CD4-positive, CD25-positive, alpha-beta regulatory T cell (primary cell): Measurements from ENCODE around the gene ADAMTSL3. TPM values are rescaled to one million over a fixed set of nuclear protein-coding genes. Genes with fewer than 3 reads are reported as not detected.
"Not testable (repeated sequence)": the region's sequence is repeated elsewhere in the genome, so short reads cannot be mapped to it uniquely, and the experiment has no call there.

Experiments
- ATAC-seq, 2 donors: fragments of 150-1000 bp; cut with Tn5 transposase; one replicate each; pipeline ENCODE4 v1.10.0; 2021; ENCODE audit warnings: low read depth in 2 of 2, moderate number of reproducible peaks in 2 of 2, moderate library complexity in 1 of 2
- DNase-seq, 3 donors: peaks; one replicate each; pipeline versions ENCODE4 v3.0.0 to v3.0.0-alpha.2; 2012 to 2022; ENCODE audit warnings: mixed read lengths in 1 of 3
- H3K27ac ChIP-seq: one replicate; pipeline ENCODE4 v1.7.0; 2013; ENCODE audit warnings: mild to moderate bottlenecking, low read length; ENCODE audit not compliant: insufficient read depth, poor library complexity, severe bottlenecking
- H3K27me3 ChIP-seq: one replicate; pipeline ENCODE4 v1.7.0; 2013; ENCODE audit warnings: low read length; ENCODE audit not compliant: control insufficient read depth, insufficient read depth
- H3K36me3 ChIP-seq: one replicate; pipeline ENCODE4 v1.7.0; 2013; ENCODE audit warnings: mild to moderate bottlenecking, low read length, moderate library complexity; ENCODE audit not compliant: control insufficient read depth, insufficient read depth
- H3K4me1 ChIP-seq: 2 replicates; pipeline ENCODE4 v1.7.0; 2013; ENCODE audit warnings: mild to moderate bottlenecking, low read length; ENCODE audit not compliant: insufficient read depth, control insufficient read depth, poor library complexity, severe bottlenecking
- H3K4me3 ChIP-seq: one replicate; pipeline ENCODE4 v1.7.0; 2013; ENCODE audit warnings: low read depth, mild to moderate bottlenecking, low read length, moderate library complexity
- H3K9me3 ChIP-seq, 2 experiments: 1 replicate in 1 of 2; 2 replicates in 1 of 2; pipeline ENCODE4 v1.7.0; 2013; ENCODE audit warnings: low read length in 2 of 2, mild to moderate bottlenecking in 1 of 2, moderate library complexity in 1 of 2; ENCODE audit not compliant: control insufficient read depth in 2 of 2
- H3K27ac Mint-ChIP-seq, 3 donors: one replicate each; pipeline ENCODE4 v1.8.0; 2020 to 2022; ENCODE audit warnings: mild to moderate bottlenecking in 3 of 3, mixed read lengths in 3 of 3, moderate library complexity in 2 of 3
- H3K27me3 Mint-ChIP-seq: one replicate; pipeline ENCODE4 v1.8.0; 2022; ENCODE audit warnings: mild to moderate bottlenecking, mixed read lengths
- H3K36me3 Mint-ChIP-seq: one replicate; pipeline ENCODE4 v1.8.0; 2020; ENCODE audit warnings: mixed read lengths
- H3K4me1 Mint-ChIP-seq, 4 donors: one replicate each; pipeline ENCODE4 v1.8.0; 2020 to 2022; ENCODE audit warnings: mixed read lengths in 4 of 4, mild to moderate bottlenecking in 1 of 4
- H3K4me3 Mint-ChIP-seq, 4 donors: one replicate each; pipeline ENCODE4 v1.8.0; 2020 to 2022; ENCODE audit warnings: mild to moderate bottlenecking in 4 of 4, mixed read lengths in 4 of 4, moderate library complexity in 3 of 4
- H3K9me3 Mint-ChIP-seq, 7 donors: one replicate each; pipeline ENCODE4 v1.8.0; 2020 to 2022; ENCODE audit warnings: mixed read lengths in 7 of 7, mild to moderate bottlenecking in 3 of 7, moderate library complexity in 2 of 7
- polyA plus RNA-seq, 4 donors: library from polyadenylated mRNA; unstranded; fragments of 300-500 nt; fragmentation: Illumina TruSeq; gene quantifications; one replicate each; pipeline ENCODE4 v1.2.3, GENCODE V29; 2021
- total RNA-seq: library from RNA; stranded (reverse); gene quantifications from one replicate; pipeline ENCODE4 v1.2.3, GENCODE V29; 2022

The ADAMTSL3 gene
- total and polyA plus RNA-seq, 5 donors from 2014 or later: not detected

DNA sequence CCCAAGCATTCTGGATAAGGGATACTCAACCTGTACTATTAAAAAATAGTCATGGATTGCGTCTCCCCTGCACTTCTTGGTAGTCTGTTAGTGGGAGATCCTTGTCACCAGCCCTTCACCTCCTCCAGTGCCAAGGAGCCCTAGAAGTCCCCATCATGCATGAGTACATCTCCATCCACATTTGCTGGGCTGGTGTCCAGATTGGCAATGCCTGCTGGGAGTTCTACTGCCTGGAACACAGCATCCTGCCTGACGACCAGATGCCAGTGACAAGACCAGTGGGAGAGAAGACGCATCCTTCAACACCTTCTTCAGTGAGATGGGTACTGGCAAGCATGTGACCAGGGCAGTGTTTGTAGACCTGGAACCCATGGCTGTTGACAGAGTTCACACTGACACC is 85.7 kb downstream of the ADAMTSL3 start:
- Histone ChIP-seq H3K4me1 (no peaks in the 10 kb centered on the region), H3K36me3 (no peaks in the 10 kb centered on the region), H3K4me3 (no peak overlapping the region), H3K9me3 (no peaks in the 10 kb centered on the region), H3K27me3 (no peaks in the 10 kb centered on the region), H3K27ac (no peak overlapping the region)
- DNase-seq: no peak
- Mint-ChIP-seq H3K27ac (no peak overlapping the region), H3K36me3 (no peaks in the 10 kb centered on the region), H3K4me1 (no peaks in the 10 kb centered on the region), H3K27me3 (peaks cover 2% of the 10 kb centered on the region), H3K9me3 (peaks cover 0 to 3% (median 0%) of the 10 kb centered on the region in 7 donors), H3K4me3 (no peak overlapping the region)
- ATAC-seq: no peak

DNA sequence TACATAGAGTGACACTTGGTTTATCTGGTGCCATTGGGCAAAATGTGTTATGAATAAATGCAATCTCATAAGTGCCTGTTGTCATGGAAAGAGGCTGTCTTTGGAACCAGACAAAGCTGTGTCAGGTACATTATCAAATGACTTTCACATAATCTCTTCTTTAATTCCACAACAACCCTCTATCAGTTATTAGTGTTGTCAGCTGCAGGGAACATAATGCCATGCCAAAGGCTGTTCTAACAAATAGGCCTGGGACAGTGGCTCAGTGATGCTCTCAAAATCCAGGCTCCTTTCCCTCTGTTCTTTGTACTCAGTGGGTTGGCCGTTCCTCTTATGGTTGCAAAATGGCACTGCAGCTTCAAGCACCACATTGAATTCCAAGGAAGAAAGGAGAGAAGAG is 91.8 kb downstream of the ADAMTSL3 start:
- H3K27me3 Mint-ChIP-seq: peaks cover 4% of the 10 kb centered on the region
- Histone ChIP-seq H3K4me1 (no peaks in the 10 kb centered on the region), H3K4me3 (no peak overlapping the region), H3K27me3 (no peaks in the 10 kb centered on the region), H3K27ac (no peak overlapping the region), H3K36me3 (no peaks in the 10 kb centered on the region), H3K9me3 (no peaks in the 10 kb centered on the region)
- H3K27ac Mint-ChIP-seq: no peak overlapping the region
- H3K36me3 Mint-ChIP-seq: no peaks in the 10 kb centered on the region
- H3K4me3 Mint-ChIP-seq: no peak overlapping the region
- no peaks in the 10 kb centered on the region for H3K4me1 Mint-ChIP-seq
- ATAC-seq (no peak), DNase-seq (no peak)
- H3K9me3 Mint-ChIP-seq: peaks cover 0 to 3% (median 0%) of the 10 kb centered on the region in 7 donors

DNA sequence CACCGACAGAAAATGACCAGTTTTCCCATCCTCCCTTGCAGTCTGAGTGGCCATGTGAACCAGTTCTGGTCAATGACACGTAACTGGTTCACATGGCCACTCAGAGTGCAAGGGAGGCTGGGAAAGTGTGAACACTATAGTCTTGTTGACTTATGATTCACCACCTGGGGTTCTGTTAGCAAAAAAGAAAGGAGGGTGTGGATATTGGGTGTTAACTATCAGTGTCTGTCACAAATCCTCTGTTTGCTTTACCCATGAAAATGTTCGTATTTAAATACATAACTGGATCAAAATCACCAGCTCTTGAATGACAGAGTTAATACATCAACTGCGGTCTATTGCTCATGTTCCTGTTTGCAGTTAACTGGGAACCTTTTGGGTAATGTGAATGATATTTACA is 92.3 kb downstream of the ADAMTSL3 start:
- Mint-ChIP-seq H3K36me3 (no peaks in the 10 kb centered on the region), H3K27ac (no peak overlapping the region)
- no peak for ATAC-seq

DNA sequence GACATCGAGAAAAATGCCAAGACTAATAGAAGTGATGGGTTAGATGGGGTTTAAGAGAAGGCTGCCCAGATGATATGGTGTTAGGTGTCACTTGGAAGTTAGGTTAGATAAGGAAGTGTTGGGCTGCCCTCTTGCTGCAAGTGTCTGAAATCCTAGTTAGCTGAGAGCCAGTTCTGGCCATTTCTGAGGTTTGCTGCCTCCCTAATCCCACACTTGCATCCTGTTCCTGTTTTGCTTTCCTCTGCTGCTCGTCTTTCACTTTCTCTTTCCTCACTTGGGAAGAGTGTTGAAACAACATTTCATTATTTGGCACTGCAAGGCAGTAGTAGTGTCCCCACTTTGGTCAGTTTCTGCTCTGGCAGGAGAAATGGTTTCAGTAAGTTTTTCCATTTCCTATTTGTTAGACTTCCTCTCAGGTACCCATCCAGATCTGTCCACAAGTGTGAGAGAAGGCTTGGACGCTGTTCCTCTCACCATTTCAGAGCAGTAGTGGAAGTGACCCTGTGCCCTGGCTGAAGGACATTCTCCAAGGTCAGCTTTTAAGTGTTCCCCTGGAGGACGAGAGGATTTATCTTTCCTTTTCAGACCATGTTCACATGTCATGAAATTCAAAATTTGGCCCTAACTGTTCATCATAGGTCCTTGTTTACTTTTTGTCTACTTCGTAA is 93.3 kb downstream of the ADAMTSL3 start:
- H3K27ac ChIP-seq: no peak overlapping the region
- no peak overlapping the region for H3K4me3 Mint-ChIP-seq
- H3K36me3 ChIP-seq: no peaks in the 10 kb centered on the region
- H3K27me3 Mint-ChIP-seq: peaks cover 4% of the 10 kb centered on the region
- peaks cover 0 to 3% (median 0%) of the 10 kb centered on the region in 7 donors for H3K9me3 Mint-ChIP-seq
- H3K4me1 Mint-ChIP-seq: no peaks in the 10 kb centered on the region
- no peak for DNase-seq
- H3K27ac Mint-ChIP-seq: no peak overlapping the region
- H3K36me3 Mint-ChIP-seq: no peaks in the 10 kb centered on the region
- no peaks in the 10 kb centered on the region for H3K9me3 ChIP-seq
- ATAC-seq: no peak
- no peak overlapping the region for H3K4me3 ChIP-seq
- no peaks in the 10 kb centered on the region for H3K27me3 ChIP-seq
- no peaks in the 10 kb centered on the region for H3K4me1 ChIP-seq

More for the DNA sequence above, 92.3 kb downstream of the ADAMTSL3 start:
- H3K36me3 ChIP-seq: no peaks in the 10 kb centered on the region
- no peaks in the 10 kb centered on the region for H3K4me1 ChIP-seq
- Mint-ChIP-seq H3K4me1 (no peaks in the 10 kb centered on the region), H3K27me3 (peaks cover 4% of the 10 kb centered on the region), H3K4me3 (no peak overlapping the region), H3K9me3 (peaks cover 0 to 3% (median 0%) of the 10 kb centered on the region in 7 donors)
- H3K4me3 ChIP-seq: no peak overlapping the region
- no peaks in the 10 kb centered on the region for H3K27me3 ChIP-seq
- no peak overlapping the region for H3K27ac ChIP-seq
- H3K9me3 ChIP-seq: no peaks in the 10 kb centered on the region
- no peak for DNase-seq

DNA sequence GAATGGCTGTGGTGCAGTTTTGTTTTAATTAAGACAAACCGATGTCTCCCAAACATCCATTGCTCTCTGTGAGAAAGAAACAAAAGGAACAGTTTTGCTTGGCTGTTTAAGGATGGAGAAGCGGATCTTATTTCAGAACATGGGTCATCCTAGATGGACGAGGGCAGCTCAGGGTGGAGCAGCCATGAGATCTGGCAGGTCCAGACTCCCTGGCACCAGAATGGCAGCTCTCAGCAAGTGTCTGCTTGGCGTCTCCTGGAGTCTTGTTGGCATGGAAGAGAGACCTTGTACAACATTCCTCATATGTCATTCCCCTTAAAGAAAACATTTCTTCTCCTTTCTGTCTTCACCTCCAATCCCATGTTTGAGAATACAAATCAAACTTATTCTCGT is 93.8 kb downstream of the ADAMTSL3 start:
- no peak overlapping the region for H3K4me3 ChIP-seq
- H3K27ac Mint-ChIP-seq: no peak overlapping the region

DNA sequence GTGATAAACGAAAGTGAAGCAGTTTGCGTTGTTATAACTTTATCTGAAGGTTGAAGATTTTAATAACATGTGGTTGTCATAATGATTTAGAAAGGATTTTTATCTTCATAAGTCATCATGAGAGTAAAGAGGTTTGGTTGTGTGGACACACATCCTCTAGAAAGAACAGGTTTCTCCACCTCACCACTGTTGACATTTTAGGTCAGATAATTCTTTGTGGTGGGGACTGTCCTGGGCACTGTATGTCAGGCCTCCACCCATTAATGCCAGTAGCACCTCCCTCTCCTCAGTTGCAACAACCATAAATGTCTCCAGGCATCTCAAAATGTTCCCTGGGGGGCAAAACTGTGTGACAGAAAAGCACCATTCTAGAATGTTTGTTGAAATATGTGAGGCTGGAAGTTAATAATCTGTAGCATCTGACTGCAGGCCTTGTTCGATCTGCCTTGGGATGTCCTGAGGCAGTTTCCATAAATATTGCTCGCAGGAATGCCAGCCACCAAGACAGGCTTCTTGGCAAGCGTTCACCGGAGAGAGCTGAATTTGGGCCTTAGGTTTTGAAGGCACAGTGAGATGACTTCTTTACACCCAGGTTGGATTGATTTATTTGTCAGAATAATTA is 100.1 kb downstream of the ADAMTSL3 start:
- H3K27ac ChIP-seq: no peak overlapping the region
- DNase-seq: no peak
- peaks cover 0 to 7% (median 3%) of the 10 kb centered on the region in 7 donors for H3K9me3 Mint-ChIP-seq
- H3K4me1 ChIP-seq: no peaks in the 10 kb centered on the region
- no peaks in the 10 kb centered on the region for H3K27me3 Mint-ChIP-seq
- H3K27me3 ChIP-seq: no peaks in the 10 kb centered on the region
- no peak overlapping the region for H3K27ac Mint-ChIP-seq
- H3K9me3 ChIP-seq: no peaks in the 10 kb centered on the region
- no peak overlapping the region for H3K4me3 Mint-ChIP-seq
- no peak overlapping the region for H3K4me3 ChIP-seq
- peaks cover 0 to 5% (median 0%) of the 10 kb centered on the region in 4 donors for H3K4me1 Mint-ChIP-seq
- no peaks in the 10 kb centered on the region for H3K36me3 ChIP-seq
- no peak for ATAC-seq
- no peaks in the 10 kb centered on the region for H3K36me3 Mint-ChIP-seq

More for the DNA sequence above, 93.8 kb downstream of the ADAMTSL3 start:
- Mint-ChIP-seq H3K4me3 (no peak overlapping the region), H3K27me3 (peaks cover 4% of the 10 kb centered on the region), H3K36me3 (no peaks in the 10 kb centered on the region), H3K4me1 (no peaks in the 10 kb centered on the region), H3K9me3 (peaks cover 0 to 3% (median 0%) of the 10 kb centered on the region in 7 donors)
- ATAC-seq (no peak), DNase-seq (no peak)
- no peaks in the 10 kb centered on the region for H3K36me3 ChIP-seq
- no peak overlapping the region for H3K27ac ChIP-seq
- H3K4me1 ChIP-seq: no peaks in the 10 kb centered on the region
- H3K27me3 ChIP-seq: no peaks in the 10 kb centered on the region
- H3K9me3 ChIP-seq: no peaks in the 10 kb centered on the region

DNA sequence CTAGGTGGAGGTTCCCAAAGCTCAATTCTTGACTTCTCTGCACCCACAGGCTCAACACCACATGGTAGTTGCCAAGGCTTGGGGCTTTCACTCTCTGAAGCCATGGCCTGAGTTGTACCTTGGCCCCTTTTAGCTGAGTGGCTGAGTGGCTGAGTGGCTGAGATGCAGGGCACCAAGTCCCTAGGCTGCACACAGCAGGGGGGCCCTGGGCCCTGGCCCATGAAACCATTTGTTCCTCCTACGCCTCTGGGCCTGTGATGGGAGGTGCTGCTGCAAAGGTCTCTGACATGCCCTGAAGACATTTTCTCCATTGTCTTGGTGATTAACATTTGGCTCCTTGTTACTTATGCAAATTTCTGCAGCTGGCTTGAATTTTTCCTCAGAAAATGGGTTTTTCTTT is 103.4 kb downstream of the ADAMTSL3 start:
- H3K4me1 Mint-ChIP-seq, H3K36me3 Mint-ChIP-seq, H3K27ac ChIP-seq, H3K4me3 ChIP-seq, H3K9me3 ChIP-seq, H3K36me3 ChIP-seq, H3K27ac Mint-ChIP-seq, H3K27me3 ChIP-seq, DNase-seq, H3K27me3 Mint-ChIP-seq, ATAC-seq, H3K9me3 Mint-ChIP-seq, H3K4me1 ChIP-seq, H3K4me3 Mint-ChIP-seq: not testable (repeated sequence)

DNA sequence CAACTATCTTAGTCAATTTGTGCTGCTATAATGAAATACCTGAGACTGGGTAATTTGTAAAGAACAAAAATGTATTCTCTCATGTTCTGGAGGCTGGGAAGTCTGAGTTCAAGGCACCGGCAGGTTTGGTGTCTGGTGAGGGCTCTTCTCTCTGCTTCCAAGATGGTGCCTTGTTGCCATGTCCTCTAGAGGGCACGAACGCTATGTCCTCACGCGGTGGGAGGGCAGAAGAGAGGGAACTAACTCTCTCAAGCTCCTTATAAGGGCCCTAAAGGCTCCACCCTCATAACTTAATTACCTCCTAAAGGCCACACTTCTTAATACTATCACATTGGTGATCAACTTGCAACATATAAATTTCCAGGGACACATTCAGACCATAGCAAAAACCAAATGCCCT is 108.4 kb downstream of the ADAMTSL3 start:
- no peaks in the 10 kb centered on the region for H3K36me3 ChIP-seq
- no peaks in the 10 kb centered on the region for H3K27me3 ChIP-seq
- Mint-ChIP-seq H3K36me3 (no peaks in the 10 kb centered on the region), H3K4me3 (no peak overlapping the region), H3K27ac (no peak overlapping the region), H3K4me1 (peaks cover 0 to 5% (median 0%) of the 10 kb centered on the region in 4 donors), H3K9me3 (peaks cover 0 to 7% (median 3%) of the 10 kb centered on the region in 7 donors), H3K27me3 (no peaks in the 10 kb centered on the region)
- H3K9me3 ChIP-seq: no peaks in the 10 kb centered on the region
- H3K27ac ChIP-seq: no peak overlapping the region
- DNase-seq: no peak
- H3K4me3 ChIP-seq: no peak overlapping the region
- H3K4me1 ChIP-seq: no peaks in the 10 kb centered on the region
- no peak for ATAC-seq
